MM.1S (cell line): Measurements from ENCODE around the gene SIM2.

Experiments
- CTCF ChIP-seq: fragments of 300-600 bp; sonication (generic); IDR thresholded peaks from 2 replicates; pipeline ENCODE4 v1.5.1; 2016; ENCODE audit warnings: antibody characterized with exemption, low read length, mixed read lengths
- EZH2 ChIP-seq: fragments of 300-600 bp; sonication (generic); optimal IDR thresholded peaks from 2 replicates; pipeline ENCODE3; 2017; ENCODE audit warnings: low read depth, mild to moderate bottlenecking, antibody characterized with exemption, low read length, mixed read lengths
- EZH2phosphoT487 ChIP-seq: fragments of 300-600 bp; sonication (generic); IDR thresholded peaks from 2 replicates; pipeline ENCODE4 v1.6.1; 2018; ENCODE audit warnings: antibody characterized with exemption, low read length

- TF ChIP-seq CTCF = no peak
- TF ChIP-seq EZH2phosphoT487 = no peak
- TF ChIP-seq EZH2 = no peak
These were observed 58.3 kb downstream of the SIM2 start for GRCh38 chr21:36757196-36757595.
